ENCODE data around the gene ETV4.

DNA sequence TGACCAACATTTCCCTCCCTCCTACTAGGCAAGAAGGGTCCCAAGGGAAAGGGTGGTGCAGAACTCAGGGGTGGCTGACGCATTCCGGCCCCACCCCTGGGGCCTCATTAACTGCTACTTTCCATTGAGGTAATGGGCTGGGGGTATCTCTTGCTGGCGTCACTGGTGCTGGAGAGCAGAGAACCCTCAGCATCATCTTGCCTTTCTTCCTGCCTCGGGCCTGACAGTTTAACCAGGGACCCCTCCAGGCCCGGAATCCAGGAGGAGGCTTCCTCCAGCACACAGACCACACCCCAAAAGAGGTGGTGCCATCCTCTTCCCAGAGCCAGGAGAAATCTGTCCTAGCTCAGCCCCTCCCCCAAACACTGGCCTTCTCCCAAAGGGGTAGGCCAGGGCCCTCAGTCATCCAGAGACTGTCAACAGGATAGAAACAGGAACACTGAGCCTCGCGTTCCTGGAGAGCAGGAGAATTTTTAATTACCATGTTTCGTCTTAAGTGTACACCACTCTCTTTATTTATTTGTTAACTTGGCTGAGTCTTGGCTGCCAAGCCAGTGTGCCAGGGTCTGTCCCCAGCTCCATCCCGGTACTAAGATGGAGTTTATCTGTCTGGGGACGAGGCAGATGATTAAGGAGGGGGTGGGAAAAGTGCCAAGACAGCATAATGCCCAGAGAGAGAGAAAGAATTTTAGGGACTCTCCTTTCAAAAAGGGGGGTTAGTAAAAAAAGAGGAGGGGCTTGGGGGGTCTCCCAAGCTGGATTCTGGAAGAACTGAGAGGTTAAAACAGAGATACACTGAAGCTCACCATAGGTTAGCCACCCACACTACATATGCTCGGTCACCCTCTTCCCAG, 5.1 kb downstream of the ETV4 start:
- TF ChIP-seq EZH2 (IDR thresholded peaks at IDR 0.05; ENCODE audit: borderline replicate concordance), result no peak
- TF ChIP-seq, protein P1, sequence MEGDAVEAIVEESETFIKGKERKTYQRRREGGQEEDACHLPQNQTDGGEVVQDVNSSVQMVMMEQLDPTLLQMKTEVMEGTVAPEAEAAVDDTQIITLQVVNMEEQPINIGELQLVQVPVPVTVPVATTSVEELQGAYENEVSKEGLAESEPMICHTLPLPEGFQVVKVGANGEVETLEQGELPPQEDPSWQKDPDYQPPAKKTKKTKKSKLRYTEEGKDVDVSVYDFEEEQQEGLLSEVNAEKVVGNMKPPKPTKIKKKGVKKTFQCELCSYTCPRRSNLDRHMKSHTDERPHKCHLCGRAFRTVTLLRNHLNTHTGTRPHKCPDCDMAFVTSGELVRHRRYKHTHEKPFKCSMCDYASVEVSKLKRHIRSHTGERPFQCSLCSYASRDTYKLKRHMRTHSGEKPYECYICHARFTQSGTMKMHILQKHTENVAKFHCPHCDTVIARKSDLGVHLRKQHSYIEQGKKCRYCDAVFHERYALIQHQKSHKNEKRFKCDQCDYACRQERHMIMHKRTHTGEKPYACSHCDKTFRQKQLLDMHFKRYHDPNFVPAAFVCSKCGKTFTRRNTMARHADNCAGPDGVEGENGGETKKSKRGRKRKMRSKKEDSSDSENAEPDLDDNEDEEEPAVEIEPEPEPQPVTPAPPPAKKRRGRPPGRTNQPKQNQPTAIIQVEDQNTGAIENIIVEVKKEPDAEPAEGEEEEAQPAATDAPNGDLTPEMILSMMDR (IDR thresholded peaks at IDR 0.05; ENCODE audit: poor library complexity), result no peak
